Measurements from ENCODE around the gene TWNK. TPM values are rescaled to one million over a fixed set of nuclear protein-coding genes. Genes with fewer than 3 reads are reported as not detected.

Gene TWNK
- total RNA-seq, 1 experiment from 2014 or later = 38.7 TPM

GRCh38 chr10:101043363-101043707 is 56.0 kb downstream of the TWNK start:
- no peak overlapping the region for H2BK120ac ChIP-seq (ENCODE audit: low read depth, low read length, poor library complexity, severe bottlenecking)
- peak overlapping the region; percentile 65 for H3K4me2 ChIP-seq (ENCODE audit: insufficient read depth, insufficient read length, low read length)
- H3K9me3 ChIP-seq (ENCODE audit: control insufficient read depth, low read depth, low read length) = no peaks in the 10 kb centered on the region
- Mint-ChIP-seq H3K27me3 (ENCODE audit: low read depth) (peaks cover 66% of the 10 kb centered on the region), H3K27ac (peak overlapping the region in 1 of 3 experiments; percentile 98; a peak in 1 of 7 replicates), H3K36me3 (ENCODE audit: insufficient read depth in 1 of 3, low read depth in 3 of 3) (peaks cover 0 to 3% (median 0%) of the 10 kb centered on the region in 3 experiments; a peak in 2 of 7 replicates), H3K4me3 (peak overlapping the region; percentile 90 to 95), H3K9me3 (peaks cover 0 to 3% of the 10 kb centered on the region in 2 experiments; a peak in 1 of 5 replicates), H3K4me1 (peaks cover 30 to 45% of the 10 kb centered on the region in 2 experiments)
- TF ChIP-seq, protein P1, sequence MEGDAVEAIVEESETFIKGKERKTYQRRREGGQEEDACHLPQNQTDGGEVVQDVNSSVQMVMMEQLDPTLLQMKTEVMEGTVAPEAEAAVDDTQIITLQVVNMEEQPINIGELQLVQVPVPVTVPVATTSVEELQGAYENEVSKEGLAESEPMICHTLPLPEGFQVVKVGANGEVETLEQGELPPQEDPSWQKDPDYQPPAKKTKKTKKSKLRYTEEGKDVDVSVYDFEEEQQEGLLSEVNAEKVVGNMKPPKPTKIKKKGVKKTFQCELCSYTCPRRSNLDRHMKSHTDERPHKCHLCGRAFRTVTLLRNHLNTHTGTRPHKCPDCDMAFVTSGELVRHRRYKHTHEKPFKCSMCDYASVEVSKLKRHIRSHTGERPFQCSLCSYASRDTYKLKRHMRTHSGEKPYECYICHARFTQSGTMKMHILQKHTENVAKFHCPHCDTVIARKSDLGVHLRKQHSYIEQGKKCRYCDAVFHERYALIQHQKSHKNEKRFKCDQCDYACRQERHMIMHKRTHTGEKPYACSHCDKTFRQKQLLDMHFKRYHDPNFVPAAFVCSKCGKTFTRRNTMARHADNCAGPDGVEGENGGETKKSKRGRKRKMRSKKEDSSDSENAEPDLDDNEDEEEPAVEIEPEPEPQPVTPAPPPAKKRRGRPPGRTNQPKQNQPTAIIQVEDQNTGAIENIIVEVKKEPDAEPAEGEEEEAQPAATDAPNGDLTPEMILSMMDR (conservative IDR thresholded peaks at IDR 0.05) = no peak
- H3K27ac ChIP-seq (ENCODE audit: insufficient read length, low read depth, low read length) = no peak overlapping the region
- no peak overlapping the region for H3K56ac ChIP-seq (ENCODE audit: insufficient read length, low read depth, low read length)
- H4K5ac ChIP-seq (ENCODE audit: insufficient read length, low read depth, low read length) = no peak overlapping the region
- no peaks in the 10 kb centered on the region for H3K79me2 ChIP-seq (ENCODE audit: insufficient read depth, low read length)
- H2BK15ac ChIP-seq (ENCODE audit: low read depth, low read length) = no peak overlapping the region
- WGBS (ENCODE audit: extremely low coverage, insufficient read length, low lambda C conversion rate) = no CpG with 5 or more reads among the region's 2 CpGs
- no peak overlapping the region for H2AFZ ChIP-seq (ENCODE audit: low read length)
- H3K27me3 ChIP-seq (ENCODE audit: insufficient read depth, low read length) = peaks cover 30% of the 10 kb centered on the region; the same call in 1 of the 2 replicates
- no peak overlapping the region for H2AK5ac ChIP-seq (ENCODE audit: insufficient read length, low read length)
- H3T11ph ChIP-seq (ENCODE audit: low read length) = no peak overlapping the region
- H4K8ac ChIP-seq (replicated peaks; ENCODE audit: insufficient read length, low read depth, low read length) = no peak overlapping the region
- H3K9ac ChIP-seq (ENCODE audit: extremely low read depth, insufficient read length, low read length) = peak overlapping the region; percentile 4
- peak overlapping the region; percentile 5 for H3K18ac ChIP-seq (ENCODE audit: insufficient read length, low read depth, low read length)
- no peak overlapping the region for H2BK5ac ChIP-seq (ENCODE audit: insufficient read length, low read length)
- H3K23ac ChIP-seq (ENCODE audit: insufficient read length, low read depth, low read length) = no peak overlapping the region
- no peak for DNase-seq
- no peak overlapping the region for H4K91ac ChIP-seq (ENCODE audit: insufficient read length, low read depth, low read length)
- H2BK12ac ChIP-seq (ENCODE audit: insufficient read length, low read depth, low read length) = no peak overlapping the region
- H4K20me1 ChIP-seq (ENCODE audit: control insufficient read depth, insufficient read depth, insufficient read length) = no peaks in the 10 kb centered on the region
- H3K4me1 ChIP-seq (ENCODE audit: insufficient read depth, low read length) = peaks cover 2% of the 10 kb centered on the region; the same call in 1 of the 2 replicates
- H3K4ac ChIP-seq (ENCODE audit: low read depth, low read length) = no peak overlapping the region
- H3K23me2 ChIP-seq (ENCODE audit: insufficient read length, low read depth, low read length, poor library complexity, severe bottlenecking) = peaks cover 17% of the 10 kb centered on the region
- no peak overlapping the region for H2BK20ac ChIP-seq (ENCODE audit: low read depth, low read length, poor library complexity, severe bottlenecking)
- H3K79me1 ChIP-seq (ENCODE audit: insufficient read depth, low read depth, low read length, poor library complexity, severe bottlenecking) = no peaks in the 10 kb centered on the region
- peak overlapping the region; percentile 70 for H3K14ac ChIP-seq (ENCODE audit: insufficient read depth, low read length)

Small RNAs within 50 kb of the gene (microRNA-seq; reads per million reads assigned to microRNA genes)
- not detected for gene MIR608 (ENCODE audit: borderline microRNAs expressed)

Other genes starting within 250 kb of the TWNK start
- not detected in 2 replicates for gene PAX2, start 242.0 kb upstream of the TWNK start, total RNA-seq (2021)
- gene SLF2, start 74.6 kb upstream of the TWNK start, total RNA-seq (2021) = 20.9 and 23.1 TPM in 2 replicates
- 8.1 and 8.5 TPM in 2 replicates for gene SEMA4G, start 18.0 kb upstream of the TWNK start, total RNA-seq (2021)
- gene MRPL43, start within 50 bp of the TWNK start, total RNA-seq (2021) = 70.3 and 71.0 TPM in 2 replicates
- 69.1 and 71.3 TPM in 2 replicates for gene LZTS2, start 12.3 kb downstream of the TWNK start, total RNA-seq (2021)
- 1.7 and 2.0 TPM in 2 replicates for gene PDZD7, start 43.6 kb downstream of the TWNK start, total RNA-seq (2021)
- gene SFXN3, start 43.7 kb downstream of the TWNK start, total RNA-seq (2021) = 2.8 and 3.4 TPM in 2 replicates
- 2.9 and 3.6 TPM in 2 replicates for gene KAZALD1, start 74.4 kb downstream of the TWNK start, total RNA-seq (2021)
- gene TLX1, start 143.8 kb downstream of the TWNK start, total RNA-seq (2021) = not detected in 2 replicates
- not detected in 2 replicates for gene LBX1, start 241.9 kb downstream of the TWNK start, total RNA-seq (2021)